HG03521 (cell line): ENCODE data around the gene CWC27.
"Not testable (repeated sequence)": the region's sequence is repeated elsewhere in the genome, so short reads cannot be mapped to it uniquely, and the experiment has no call there.

Experiments
- ATAC-seq: cut with Tn5 transposase; IDR thresholded peaks from one replicate; pipeline ENCODE4 v1.9.1; 2021; ENCODE audit warnings: mild to moderate bottlenecking, moderate library complexity; ENCODE audit not compliant: unreplicated experiment

CWC27 gene

GRCh38 chr5:64918083-64918482 lies 149.4 kb downstream of the CWC27 start:
- ATAC-seq: no peak

- ATAC-seq: no peak
Measured at GRCh38 chr5:64921386-64921785, 152.7 kb downstream of the CWC27 start.

GRCh38 chr5:64923151-64923685 lies 154.5 kb downstream of the CWC27 start:
- ATAC-seq: no peak

- no peak for ATAC-seq
Measured at GRCh38 chr5:64925123-64925522, 156.4 kb downstream of the CWC27 start.

- no peak for ATAC-seq
Measured at GRCh38 chr5:64929833-64930232, 161.1 kb downstream of the CWC27 start.

- no peak for ATAC-seq
Measured at GRCh38 chr5:64930672-64931318, 162.1 kb downstream of the CWC27 start.

GRCh38 chr5:64939422-64939771 lies 170.7 kb downstream of the CWC27 start:
- ATAC-seq: not testable (repeated sequence)

- no peak for ATAC-seq
Measured at GRCh38 chr5:64939772-64940510, 171.2 kb downstream of the CWC27 start.

GRCh38 chr5:64942460-64942859 lies 173.7 kb downstream of the CWC27 start:
- no peak for ATAC-seq

GRCh38 chr5:64944868-64945267 lies 176.1 kb downstream of the CWC27 start:
- ATAC-seq: no peak

GRCh38 chr5:64947031-64947430 lies 178.3 kb downstream of the CWC27 start:
- no peak for ATAC-seq

GRCh38 chr5:64947801-64948200 lies 179.1 kb downstream of the CWC27 start:
- ATAC-seq: no peak

GRCh38 chr5:64949331-64949730 lies 180.6 kb downstream of the CWC27 start:
- ATAC-seq: no peak

GRCh38 chr5:64952951-64953673 lies 184.4 kb downstream of the CWC27 start:
- no peak for ATAC-seq

- no peak for ATAC-seq
Measured at GRCh38 chr5:64954518-64954917, 185.8 kb downstream of the CWC27 start.

GRCh38 chr5:64958757-64959391 lies 190.1 kb downstream of the CWC27 start:
- ATAC-seq: no peak

GRCh38 chr5:64963278-64963677 lies 194.5 kb downstream of the CWC27 start:
- ATAC-seq: no peak

- no peak for ATAC-seq
Measured at GRCh38 chr5:64968591-64969110, 199.9 kb downstream of the CWC27 start.

GRCh38 chr5:64969578-64969977 lies 200.8 kb downstream of the CWC27 start:
- no peak for ATAC-seq

- no peak for ATAC-seq
Measured at GRCh38 chr5:64971513-64971912, 202.8 kb downstream of the CWC27 start.

- no peak for ATAC-seq
Measured at GRCh38 chr5:64971990-64972389, 203.3 kb downstream of the CWC27 start.
